HPDE6-E6E7 (cell line): Measurements from ENCODE around the gene MYPN.
A peak's percentile ranks its signal among the peaks of the same experiment; 100 is the strongest.
"Not testable (repeated sequence)": the region's sequence is repeated elsewhere in the genome, so short reads cannot be mapped to it uniquely, and the experiment has no call there.

Experiments
- DNase-seq: peaks from one replicate; pipeline ENCODE4 v3.0.0; 2011; ENCODE audit warnings: missing footprints; ENCODE audit errors: extremely low spot score

Gene MYPN

DNA sequence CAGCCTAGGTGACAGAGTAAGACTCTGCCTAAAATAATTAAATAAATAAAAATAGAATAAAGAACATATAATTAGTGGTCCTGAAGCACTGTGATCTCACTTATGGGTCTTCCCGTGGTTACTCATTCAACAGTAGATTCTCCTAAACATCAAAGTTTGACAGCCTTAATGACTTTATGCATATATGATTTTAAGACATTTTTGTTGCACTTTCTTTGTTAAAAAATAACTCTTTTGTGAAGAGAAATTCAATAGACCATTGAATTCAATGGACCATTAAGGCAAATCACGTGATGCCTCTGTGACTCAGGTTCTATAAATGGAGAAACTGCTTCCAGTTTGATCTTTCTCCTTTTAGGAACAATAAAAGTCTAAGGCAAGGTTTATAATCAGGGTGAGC, 63.0 kb downstream of the MYPN start:
- no peak for DNase-seq

GRCh38 chr10:68175949-68176348, 66.7 kb downstream of the MYPN start:
- no peak for DNase-seq

DNA sequence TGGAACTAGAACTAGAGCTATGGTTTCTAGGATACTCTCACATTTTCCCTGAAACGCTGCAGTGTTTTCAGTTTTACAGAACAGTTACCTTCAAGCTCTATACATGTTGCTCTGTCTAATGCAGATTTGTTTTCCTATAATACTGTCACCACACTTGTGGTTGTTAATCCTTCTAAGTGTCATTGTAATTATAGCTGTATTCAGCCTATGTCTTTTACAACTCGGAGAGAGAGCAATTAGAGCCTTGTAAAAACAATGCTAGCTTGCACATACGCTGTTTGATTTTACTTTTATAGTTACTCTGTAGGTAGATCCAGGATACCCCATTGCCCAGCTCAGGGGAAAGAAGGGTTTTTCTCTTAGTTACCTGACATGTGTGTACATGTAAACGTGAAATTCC, 67.5 kb downstream of the MYPN start:
- no peak for DNase-seq

- DNase-seq, result no peak
Observed at GRCh38 chr10:68178592-68178991, 69.3 kb downstream of the MYPN start.

DNA sequence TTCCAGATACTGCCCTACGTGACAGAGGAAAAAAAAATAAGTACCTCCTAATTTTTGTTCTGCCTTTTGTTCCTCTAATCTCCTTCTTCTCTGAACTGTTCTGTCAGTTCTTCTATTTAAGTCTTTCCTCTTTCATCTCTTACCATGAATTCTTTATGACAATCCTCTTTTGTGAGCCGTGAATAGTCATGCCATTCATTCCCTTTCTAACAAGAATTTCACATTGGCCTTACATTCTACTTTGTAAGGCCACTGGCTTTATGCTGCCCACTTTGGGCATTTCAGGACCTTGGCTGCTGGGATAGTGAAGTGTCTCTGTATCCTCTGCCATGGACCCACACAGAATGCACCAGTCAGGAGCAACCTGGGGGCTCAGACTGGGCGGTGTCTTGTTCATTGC, 69.7 kb downstream of the MYPN start:
- DNase-seq, result no peak

DNA sequence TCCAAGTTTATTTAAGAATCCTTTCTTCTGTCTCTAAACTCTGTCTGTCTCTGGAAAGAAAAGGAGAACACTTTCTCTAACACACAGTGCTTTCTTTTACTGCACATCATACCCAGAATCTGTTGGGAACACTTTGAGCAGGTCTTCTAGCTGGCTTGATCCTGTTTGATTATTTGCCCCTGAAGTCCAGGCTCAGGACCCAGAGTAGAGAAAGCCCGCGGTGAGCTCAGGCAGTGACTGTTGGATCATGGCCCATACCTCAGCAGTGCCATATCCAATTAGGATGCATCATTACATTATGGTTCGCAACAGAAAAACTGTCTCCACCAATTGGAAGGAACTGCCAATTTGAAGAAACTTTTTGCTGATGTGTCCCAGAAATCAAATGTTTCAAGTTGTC, 71.2 kb downstream of the MYPN start:
- DNase-seq, result no peak

DNA sequence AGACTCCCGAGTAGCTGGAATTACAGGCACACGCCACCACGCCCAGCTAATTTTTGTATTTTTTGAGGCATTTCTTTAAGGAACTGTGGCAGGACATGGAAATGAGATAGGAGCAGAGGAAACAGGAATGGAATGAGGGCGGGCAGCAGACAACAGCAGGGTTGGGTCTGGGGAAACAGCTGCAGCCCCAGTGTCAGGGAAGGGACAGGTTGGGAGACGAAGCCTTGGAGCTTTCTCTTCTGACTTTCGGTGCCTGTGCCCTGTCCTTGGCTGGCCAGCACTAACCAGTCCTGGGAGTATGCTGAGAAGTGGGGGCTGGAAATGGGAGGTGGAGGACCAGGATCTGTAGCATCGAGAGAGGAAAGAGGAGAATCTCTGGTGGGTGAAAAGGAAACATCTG, 75.3 kb downstream of the MYPN start:
- no peak for DNase-seq

DNA sequence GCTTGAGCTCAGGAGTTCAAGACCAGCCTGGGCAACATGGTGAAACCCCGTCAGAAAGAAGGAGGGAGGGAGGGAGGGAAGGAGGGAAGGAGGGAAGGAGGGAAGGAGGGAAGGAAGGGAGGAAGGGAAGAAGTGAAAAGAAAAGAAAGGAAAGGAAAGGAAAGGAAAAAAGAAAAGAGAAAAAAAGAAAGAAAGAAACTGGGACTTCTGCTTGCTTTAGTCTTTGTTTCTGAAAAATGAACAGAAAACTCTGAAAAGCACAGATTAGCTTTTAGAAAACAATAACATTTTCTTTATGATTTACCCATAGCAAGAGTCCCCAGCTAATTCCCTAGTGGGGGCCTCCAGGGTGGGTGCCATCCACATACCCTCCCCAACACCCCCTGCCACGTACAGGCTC, 75.8 kb downstream of the MYPN start:
- DNase-seq, result no peak

DNA sequence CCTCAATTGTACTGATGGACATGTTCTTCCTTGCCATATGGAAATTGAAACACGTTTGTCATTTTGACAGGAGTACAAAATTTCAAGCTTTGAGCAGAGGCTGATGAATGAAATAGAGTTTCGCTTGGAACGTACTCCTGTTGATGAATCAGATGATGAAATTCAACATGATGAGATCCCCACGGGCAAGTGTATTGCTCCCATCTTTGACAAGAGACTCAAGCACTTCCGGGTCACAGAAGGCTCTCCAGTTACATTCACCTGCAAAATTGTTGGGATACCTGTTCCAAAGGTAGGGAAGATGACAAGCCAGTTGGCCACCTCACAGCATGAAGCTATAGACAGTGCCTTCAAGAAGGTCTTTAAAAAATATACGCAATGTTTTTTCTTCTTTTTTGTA, 79.5 kb downstream of the MYPN start:
- DNase-seq, result no peak

- DNase-seq, result peak; percentile 12
Observed at GRCh38 chr10:68192113-68192512, 82.8 kb downstream of the MYPN start.

- DNase-seq, result no peak
Observed at GRCh38 chr10:68194290-68194689, 85.0 kb downstream of the MYPN start.

GRCh38 chr10:68195776-68196175, 86.5 kb downstream of the MYPN start:
- not testable (repeated sequence) for DNase-seq

GRCh38 chr10:68196701-68197100, 87.4 kb downstream of the MYPN start:
- no peak for DNase-seq

DNA sequence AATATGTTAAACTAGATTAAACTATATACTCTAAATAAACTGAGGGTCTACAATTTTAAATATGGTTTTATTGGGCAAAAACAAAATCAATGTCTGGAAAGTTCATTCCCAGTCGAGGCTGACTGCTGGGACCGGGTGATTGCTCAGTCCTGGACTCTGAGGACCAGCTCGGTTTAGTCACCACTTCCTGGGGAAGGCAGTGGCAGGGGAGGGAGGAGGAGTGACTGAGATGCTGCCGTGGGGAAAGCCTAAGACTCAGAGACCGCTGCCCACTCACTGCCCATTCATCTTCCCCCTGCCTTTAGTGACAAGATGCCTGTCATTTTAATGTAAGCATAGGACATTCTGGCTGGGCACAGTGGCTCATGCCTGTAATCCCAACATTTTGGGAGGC, 93.7 kb downstream of the MYPN start:
- no peak for DNase-seq

GRCh38 chr10:68208424-68209042, 99.2 kb downstream of the MYPN start:
- peak; percentile 70 for DNase-seq

GRCh38 chr10:68211669-68212068, 102.4 kb downstream of the MYPN start:
- no peak for DNase-seq

DNA sequence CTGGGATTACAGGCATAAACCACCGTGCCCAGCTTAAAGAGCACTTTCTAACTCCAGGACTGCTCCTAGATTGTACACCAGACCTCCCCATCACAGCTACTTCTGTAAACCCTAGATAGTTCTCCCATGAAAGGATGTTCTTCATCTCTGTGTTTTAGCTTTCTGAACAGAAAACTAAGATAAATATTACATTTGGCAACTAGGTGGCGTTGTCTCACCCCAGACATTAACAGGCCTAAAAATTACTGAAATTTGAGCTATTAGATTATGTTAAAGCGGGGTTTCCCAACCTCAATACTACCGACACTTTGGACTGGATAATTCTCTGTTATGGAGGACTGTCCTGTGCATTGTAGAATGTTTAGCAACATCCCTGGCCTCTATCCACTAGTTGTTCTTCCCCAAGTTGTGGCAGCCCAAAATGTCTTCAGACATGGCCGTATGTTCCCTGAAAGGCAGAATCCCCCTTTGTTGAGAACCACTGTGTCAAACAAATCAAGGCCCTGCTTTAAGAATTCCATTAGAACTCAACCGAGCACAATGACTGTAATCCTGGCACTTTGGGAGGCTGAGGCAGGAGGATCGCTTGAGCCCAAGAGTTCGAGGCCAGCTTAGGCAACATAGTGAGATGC, 103.5 kb downstream of the MYPN start:
- DNase-seq, result no peak

DNA sequence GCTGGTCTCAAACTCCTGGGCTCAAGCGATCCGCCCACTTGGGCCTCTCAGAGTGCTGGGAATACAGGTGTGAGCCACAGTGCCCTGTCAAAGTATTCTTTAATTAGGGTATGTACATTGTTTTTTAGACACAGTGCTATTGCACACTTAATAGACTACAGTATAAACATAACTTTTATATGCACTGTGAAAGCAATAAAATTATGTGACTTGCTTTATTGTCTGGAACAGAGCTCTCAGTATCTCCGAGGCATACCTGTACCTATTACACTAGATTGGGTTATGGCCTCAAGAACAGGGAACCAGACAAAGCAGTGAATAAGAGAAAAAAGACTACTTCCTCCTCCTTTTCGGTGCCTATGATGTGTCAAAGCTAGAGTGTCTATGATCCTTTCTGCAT, 109.5 kb downstream of the MYPN start:
- DNase-seq, result no peak

DNA sequence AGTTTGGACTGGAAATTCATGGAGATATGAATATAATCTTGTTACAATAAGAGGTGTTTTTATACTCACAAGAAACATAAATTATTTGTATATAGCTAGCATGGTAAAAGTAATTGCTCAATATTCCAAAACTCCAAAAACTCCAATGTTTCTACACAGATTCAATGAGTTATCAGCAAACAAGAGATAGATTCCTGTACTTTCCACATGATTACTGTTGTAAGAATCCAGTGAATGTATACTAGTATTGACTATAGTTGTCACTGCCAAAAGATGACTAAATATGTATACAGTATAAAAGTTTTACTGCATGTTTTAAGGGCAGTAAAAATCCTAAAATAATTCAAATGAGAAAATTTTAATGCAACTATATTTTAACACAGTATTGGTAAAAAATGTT, 111.9 kb downstream of the MYPN start:
- DNase-seq, result no peak

DNA sequence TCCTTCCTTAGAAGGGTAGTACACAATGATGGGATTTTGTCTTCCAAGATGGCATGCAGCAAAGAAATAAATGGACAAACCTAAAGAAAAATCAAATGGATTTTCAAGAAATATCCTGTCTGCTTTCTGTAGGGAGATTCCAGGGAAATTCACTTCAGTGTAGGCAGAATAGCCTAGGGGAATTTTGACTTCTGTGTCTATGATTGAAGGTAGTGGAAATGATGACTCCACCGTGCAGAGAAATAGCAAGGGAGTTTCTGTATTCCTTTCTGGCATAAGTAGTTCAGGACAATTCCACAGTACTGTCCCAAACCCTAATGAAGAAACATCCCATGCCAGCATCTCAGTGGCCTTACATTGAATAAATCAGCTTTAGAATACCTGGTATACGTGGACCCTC, 113.1 kb downstream of the MYPN start:
- no peak for DNase-seq

GRCh38 chr10:68223535-68224165, 114.4 kb downstream of the MYPN start:
- DNase-seq, result no peak

DNA sequence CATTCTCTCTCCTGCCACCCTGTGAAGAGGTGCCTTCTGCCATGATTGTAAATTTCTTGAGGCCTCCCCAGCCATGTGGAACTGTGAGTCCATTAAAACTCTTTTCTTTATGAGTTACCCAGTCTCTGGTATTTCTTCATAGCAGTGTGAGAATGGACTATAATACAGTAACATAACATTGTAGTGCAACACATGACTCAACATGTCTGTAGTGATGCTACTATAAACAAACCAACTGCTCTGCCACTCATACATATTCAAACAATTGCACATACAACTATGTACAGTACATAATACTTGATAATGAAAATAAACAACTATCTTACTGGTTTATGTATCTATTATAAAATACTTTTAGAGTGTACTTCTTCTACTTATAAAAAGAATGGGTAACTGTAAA, 115.5 kb downstream of the MYPN start:
- no peak for DNase-seq

GRCh38 chr10:68230268-68230667, 121.0 kb downstream of the MYPN start:
- DNase-seq, result no peak
